IgD-negative memory B cell (primary cell): ENCODE measurements around the gene ANAPC10. TPM values are rescaled to one million over a fixed set of nuclear protein-coding genes. Genes with fewer than 3 reads are reported as not detected.

ENCODE experiments used
- H3K27ac Mint-ChIP-seq, 3 donors: one replicate each; pipeline ENCODE4 v1.8.0; 2020 to 2022; ENCODE audit warnings: mild to moderate bottlenecking in 3 of 3, mixed read lengths in 3 of 3, moderate library complexity in 1 of 3
- H3K27me3 Mint-ChIP-seq: one replicate; pipeline ENCODE4 v1.8.0; 2021; ENCODE audit warnings: mixed read lengths
- H3K36me3 Mint-ChIP-seq: one replicate; pipeline ENCODE4 v1.8.0; 2020; ENCODE audit warnings: mild to moderate bottlenecking, mixed read lengths
- H3K4me1 Mint-ChIP-seq, 3 donors: one replicate each; pipeline ENCODE4 v1.8.0; 2020 to 2022; ENCODE audit warnings: mixed read lengths in 3 of 3, mild to moderate bottlenecking in 1 of 3
- H3K4me3 Mint-ChIP-seq, 4 donors: one replicate each; pipeline ENCODE4 v1.8.0; 2020 to 2022; ENCODE audit warnings: mild to moderate bottlenecking in 4 of 4, mixed read lengths in 4 of 4, moderate library complexity in 3 of 4
- H3K9me3 Mint-ChIP-seq, 3 donors: one replicate each; pipeline ENCODE4 v1.8.0; 2020 to 2021; ENCODE audit warnings: mixed read lengths in 3 of 3, mild to moderate bottlenecking in 1 of 3
- polyA plus RNA-seq: library from polyadenylated mRNA; unstranded; fragments of 300-500 nt; fragmentation: Illumina TruSeq; gene quantifications from one replicate; pipeline ENCODE4 v1.2.3, GENCODE V29; 2021

ANAPC10 gene
- polyA plus RNA-seq, 1 donor from 2014 or later = 24.9 TPM

GRCh38 chr4:144948421-144948820 is 149.6 kb downstream of the ANAPC10 start:
- Mint-ChIP-seq H3K27ac (no peak overlapping the region), H3K36me3 (peaks cover 2% of the 10 kb centered on the region), H3K4me1 (peaks cover 0 to 1% (median 0%) of the 10 kb centered on the region in 3 donors), H3K4me3 (no peak overlapping the region), H3K27me3 (peaks cover 2% of the 10 kb centered on the region), H3K9me3 (peaks cover 3 to 18% (median 12%) of the 10 kb centered on the region in 3 donors)

GRCh38 chr4:144948009-144948408 is 150.0 kb downstream of the ANAPC10 start:
- H3K27ac Mint-ChIP-seq = no peak overlapping the region
- peaks cover 2% of the 10 kb centered on the region for H3K27me3 Mint-ChIP-seq
- H3K4me1 Mint-ChIP-seq = peaks cover 0 to 1% (median 0%) of the 10 kb centered on the region in 3 donors
- no peak overlapping the region for H3K4me3 Mint-ChIP-seq
- peaks cover 2% of the 10 kb centered on the region for H3K36me3 Mint-ChIP-seq
- H3K9me3 Mint-ChIP-seq = peaks cover 3 to 15% (median 12%) of the 10 kb centered on the region in 3 donors

Other genes with a start within 250 kb of the ANAPC10 start
- gene ABCE1, start 115 bp upstream of the ANAPC10 start, polyA plus RNA-seq = 48.1 TPM
- 9.0 TPM for gene OTUD4, start 82.4 kb upstream of the ANAPC10 start, polyA plus RNA-seq